HEK293 (cell line): ENCODE results near the gene SHTN1.

ENCODE experiments used
- CTCF ChIA-PET: fragments of 350-600 bp; formaldehyde crosslinking; extraction: SDS; loops from one replicate; lab custom pipeline; 2021; ENCODE audit warnings: antibody characterized with exemption; lab: Yijun Ruan, JAX
- POLR2A ChIA-PET: fragments of 300-600 bp; formaldehyde crosslinking; extraction: SDS; loops from one replicate; lab custom pipeline; 2020; ENCODE audit warnings: antibody characterized with exemption, inconsistent platforms; lab: Yijun Ruan, JAX
- H3K27ac ChIP-seq: fragments of 200-500 bp; sonication (Bioruptor generic); 2 replicates; pipeline ENCODE4 v1.5.1; 2014; ENCODE audit warnings: low read depth, low read length, control low read depth, inconsistent platforms; ENCODE audit errors: extremely low read depth
- H3K36me3 ChIP-seq, 2 experiments: fragments of 200-500 bp in 1 of 2; sonication (Bioruptor generic) in 1 of 2; 1 replicate in 1 of 2; 2 replicates in 1 of 2; pipeline ENCODE4 v1.5.1; 2014 to 2017; ENCODE audit warnings: inconsistent platforms in 2 of 2, low read length in 2 of 2; ENCODE audit not compliant: control insufficient read depth in 2 of 2, insufficient read depth in 1 of 2
- H3K4me1 ChIP-seq: fragments of 200-500 bp; sonication (Bioruptor generic); 2 replicates; pipeline ENCODE4 v1.5.1; 2014; ENCODE audit warnings: mild to moderate bottlenecking, low read length, inconsistent platforms; ENCODE audit not compliant: control insufficient read depth, insufficient read depth
- H3K4me3 ChIP-seq: 2 replicates; pipeline ENCODE4 v1.5.1; 2011; ENCODE audit warnings: low read depth, mild to moderate bottlenecking, control low read depth, low read length, moderate library complexity
- H3K9me3 ChIP-seq: fragments of 200-500 bp; sonication (Bioruptor generic); 2 replicates; pipeline ENCODE4 v1.5.1; 2014; ENCODE audit warnings: low read depth, low read length, inconsistent platforms; ENCODE audit not compliant: control insufficient read depth, insufficient read depth
- AEBP2 ChIP-seq: fragments of 450-650 bp; formaldehyde crosslinking; IDR thresholded peaks from 2 replicates; pipeline ENCODE4 v1.5.1; 2016; ENCODE audit warnings: missing biosample characterization, missing genetic modification characterization, borderline replicate concordance
- CTCF ChIP-seq: fragments of 450-650 bp; formaldehyde crosslinking; IDR thresholded peaks from 2 replicates; pipeline ENCODE4 v1.5.1; 2016; ENCODE audit warnings: missing biosample characterization, missing genetic modification characterization
- FEZF1 ChIP-seq: fragments of 450-650 bp; formaldehyde crosslinking; IDR thresholded peaks from 2 replicates; pipeline ENCODE4 v1.5.1; 2016; ENCODE audit warnings: missing biosample characterization, missing genetic modification characterization
- GLI2 ChIP-seq: fragments of 450-650 bp; formaldehyde crosslinking; IDR thresholded peaks from 2 replicates; pipeline ENCODE4; 2017; ENCODE audit warnings: missing biosample characterization, missing genetic modification characterization, low read depth, borderline replicate concordance
- OVOL3 ChIP-seq: fragments of 450-650 bp; formaldehyde crosslinking; IDR thresholded peaks from 2 replicates; pipeline ENCODE4 v1.5.1; 2016; ENCODE audit warnings: missing biosample characterization, missing genetic modification characterization
- SETDB1 ChIP-seq: IDR thresholded peaks from one replicate; pipeline ENCODE4 v1.6.1; 2017; ENCODE audit warnings: mild to moderate bottlenecking, low read length, moderate library complexity, mixed read lengths; ENCODE audit not compliant: insufficient read length
- SP7 ChIP-seq: fragments of 450-650 bp; formaldehyde crosslinking; IDR thresholded peaks from 2 replicates; pipeline ENCODE4 v1.5.1; 2016; ENCODE audit warnings: missing biosample characterization, missing genetic modification characterization
- ZBTB20 ChIP-seq: fragments of 450-650 bp; formaldehyde crosslinking; IDR thresholded peaks from 2 replicates; pipeline ENCODE4 v1.5.1; 2016; ENCODE audit warnings: missing biosample characterization, missing genetic modification characterization
- ZBTB21 ChIP-seq: fragments of 450-650 bp; formaldehyde crosslinking; IDR thresholded peaks from 2 replicates; pipeline ENCODE4 v1.5.1; 2017; ENCODE audit warnings: missing biosample characterization, missing genetic modification characterization
- ZBTB26 ChIP-seq: fragments of 450-650 bp; formaldehyde crosslinking; optimal IDR thresholded peaks from 2 replicates; pipeline ENCODE3; 2016; ENCODE audit warnings: missing biosample characterization, mild to moderate bottlenecking, missing genetic modification characterization
- ZBTB7A ChIP-seq: fragments of 450-650 bp; formaldehyde crosslinking; IDR thresholded peaks from 2 replicates; pipeline ENCODE4 v1.5.1; 2016; ENCODE audit warnings: low read depth, missing biosample characterization, missing genetic modification characterization
- ZEB2 ChIP-seq: fragments of 450-650 bp; formaldehyde crosslinking; IDR thresholded peaks from 2 replicates; pipeline ENCODE4 v1.5.1; 2016; ENCODE audit warnings: missing biosample characterization, missing genetic modification characterization
- ZFP37 ChIP-seq: fragments of 450-650 bp; formaldehyde crosslinking; IDR thresholded peaks from 2 replicates; pipeline ENCODE4 v1.5.1; 2016; ENCODE audit warnings: missing biosample characterization, missing genetic modification characterization
- ZFP41 ChIP-seq: fragments of 450-650 bp; formaldehyde crosslinking; IDR thresholded peaks from 2 replicates; pipeline ENCODE4 v1.5.1; 2016; ENCODE audit warnings: missing biosample characterization, missing genetic modification characterization, borderline replicate concordance
- ZNF138 ChIP-seq: fragments of 450-650 bp; formaldehyde crosslinking; IDR thresholded peaks from 2 replicates; pipeline ENCODE4 v1.5.1; 2016; ENCODE audit warnings: missing biosample characterization, missing genetic modification characterization, borderline replicate concordance
- ZNF148 ChIP-seq: fragments of 450-650 bp; formaldehyde crosslinking; IDR thresholded peaks from 2 replicates; pipeline ENCODE4 v1.5.0; 2017; ENCODE audit warnings: missing biosample characterization, missing genetic modification characterization, borderline replicate concordance
- ZNF174 ChIP-seq: fragments of 450-650 bp; formaldehyde crosslinking; IDR thresholded peaks from 2 replicates; pipeline ENCODE4 v1.5.0; 2017; ENCODE audit warnings: missing biosample characterization, mild to moderate bottlenecking, missing genetic modification characterization
- ZNF341 ChIP-seq: fragments of 450-650 bp; formaldehyde crosslinking; IDR thresholded peaks from 2 replicates; pipeline ENCODE4; 2016; ENCODE audit warnings: low read depth, missing biosample characterization, missing genetic modification characterization
- ZNF366 ChIP-seq: fragments of 450-650 bp; formaldehyde crosslinking; conservative IDR thresholded peaks from 2 replicates; pipeline ENCODE4 v1.5.1; 2016; ENCODE audit warnings: missing biosample characterization, missing genetic modification characterization
- ZNF416 ChIP-seq: fragments of 450-650 bp; formaldehyde crosslinking; IDR thresholded peaks from 2 replicates; pipeline ENCODE4 v1.5.1; 2016; ENCODE audit warnings: missing biosample characterization, missing genetic modification characterization
- ZNF549 ChIP-seq: fragments of 450-650 bp; IDR thresholded peaks from 2 replicates; pipeline ENCODE4 v1.5.1; 2018; ENCODE audit warnings: missing biosample characterization, missing genetic modification characterization, mild to moderate bottlenecking, inconsistent platforms, moderate library complexity
- ZNF585B ChIP-seq: fragments of 450-650 bp; formaldehyde crosslinking; IDR thresholded peaks from 2 replicates; pipeline ENCODE4 v1.5.1; 2016; ENCODE audit warnings: missing biosample characterization, missing genetic modification characterization
- ZNF596 ChIP-seq: fragments of 450-650 bp; IDR thresholded peaks from 2 replicates; pipeline ENCODE4 v1.5.0; 2018; ENCODE audit warnings: missing biosample characterization, mild to moderate bottlenecking, missing genetic modification characterization, moderate library complexity
- ZNF600 ChIP-seq: fragments of 450-650 bp; formaldehyde crosslinking; IDR thresholded peaks from 2 replicates; pipeline ENCODE4 v1.5.1; 2016; ENCODE audit warnings: missing biosample characterization, missing genetic modification characterization
- ZNF623 ChIP-seq: fragments of 450-650 bp; formaldehyde crosslinking; IDR thresholded peaks from 2 replicates; pipeline ENCODE4 v1.5.1; 2016; ENCODE audit warnings: missing biosample characterization, missing genetic modification characterization
- ZNF629 ChIP-seq: fragments of 450-650 bp; formaldehyde crosslinking; IDR thresholded peaks from 2 replicates; pipeline ENCODE4 v1.5.1; 2017; ENCODE audit warnings: missing biosample characterization, missing genetic modification characterization
- ZNF707 ChIP-seq: fragments of 450-650 bp; formaldehyde crosslinking; IDR thresholded peaks from 2 replicates; pipeline ENCODE4 v1.5.1; 2016; ENCODE audit warnings: missing biosample characterization, missing genetic modification characterization
- ZNF791 ChIP-seq: fragments of 450-650 bp; formaldehyde crosslinking; IDR thresholded peaks from 2 replicates; pipeline ENCODE4 v1.5.1; 2016; ENCODE audit warnings: missing biosample characterization, missing genetic modification characterization
- ZNF792 ChIP-seq: fragments of 450-650 bp; formaldehyde crosslinking; IDR thresholded peaks from 2 replicates; pipeline ENCODE4 v1.5.1; 2016; ENCODE audit warnings: missing biosample characterization, missing genetic modification characterization

SHTN1 gene

GRCh38 chr10:116919706-116920105, 85.3 kb downstream of the SHTN1 start:
- Histone ChIP-seq H3K9me3 (no peaks in the 10 kb centered on the region), H3K27ac (no peak overlapping the region), H3K4me3 (no peak overlapping the region), H3K4me1 (no peaks in the 10 kb centered on the region), H3K36me3 (peaks cover 12 to 43% of the 10 kb centered on the region in 2 experiments)
- ChIA-PET CTCF (no interaction called here), POLR2A (no interaction called here)
- TF ChIP-seq ZNF623 (tag by site-specific recombination) (no peak), ZNF148 (tag by site-specific recombination) (no peak), CTCF (tag by site-specific recombination) (no peak), ZBTB26 (tag by site-specific recombination) (no peak), FEZF1 (tag by site-specific recombination) (no peak), GLI2 (tag by site-specific recombination) (no peak), ZBTB20 (tag by site-specific recombination) (no peak), ZFP41 (tag by site-specific recombination) (no peak), AEBP2 (no peak), ZNF600 (tag by site-specific recombination) (no peak), ZNF549 (tag by site-specific recombination) (no peak), ZFP37 (no peak)

GRCh38 chr10:116919164-116919563, 85.8 kb downstream of the SHTN1 start:
- Histone ChIP-seq H3K27ac (no peak overlapping the region), H3K4me3 (no peak overlapping the region), H3K36me3 (peaks cover 17 to 47% of the 10 kb centered on the region in 2 experiments), H3K9me3 (no peaks in the 10 kb centered on the region), H3K4me1 (no peaks in the 10 kb centered on the region)
- CTCF ChIA-PET = no interaction called here
- TF ChIP-seq ZNF138 (tag by site-specific recombination) (no peak), OVOL3 (no peak), SP7 (no peak), ZNF174 (tag by site-specific recombination) (no peak)
- POLR2A ChIA-PET = no interaction called here

- H3K27ac ChIP-seq = no peak overlapping the region
- ChIA-PET POLR2A (no interaction called here), CTCF (interaction anchor here (0.6 to 1.6 kb wide), 3 partner anchors 122 to 535 kb away, joined by 3 to 4 read pairs (median 3); no protein-coding TSS in a partner anchor)
- H3K4me1 ChIP-seq = no peaks in the 10 kb centered on the region
- peaks cover 18 to 53% of the 10 kb centered on the region in 2 experiments for H3K36me3 ChIP-seq
- H3K4me3 ChIP-seq = no peak overlapping the region
- H3K9me3 ChIP-seq = no peaks in the 10 kb centered on the region
- TF ChIP-seq ZNF366 (tag by site-specific recombination) (no peak), ZNF707 (tag by site-specific recombination) (no peak), ZNF791 (tag by site-specific recombination) (no peak), ZNF341 (tag by site-specific recombination) (no peak), ZBTB21 (tag by site-specific recombination) (no peak), ZBTB7A (tag by site-specific recombination) (no peak), ZNF629 (no peak), SETDB1 (no peak), ZNF416 (no peak), ZNF792 (tag by site-specific recombination) (no peak), ZNF596 (tag by site-specific recombination) (no peak), ZEB2 (no peak), ZNF585B (no peak)
Observed at GRCh38 chr10:116918583-116918982, 86.4 kb downstream of the SHTN1 start.
